ENCODE measurements around the gene SULT1A1.
"Not testable (repeated sequence)": the region's sequence is repeated elsewhere in the genome, so short reads cannot be mapped to it uniquely, and the experiment has no call there.

Gene SULT1A1

DNA sequence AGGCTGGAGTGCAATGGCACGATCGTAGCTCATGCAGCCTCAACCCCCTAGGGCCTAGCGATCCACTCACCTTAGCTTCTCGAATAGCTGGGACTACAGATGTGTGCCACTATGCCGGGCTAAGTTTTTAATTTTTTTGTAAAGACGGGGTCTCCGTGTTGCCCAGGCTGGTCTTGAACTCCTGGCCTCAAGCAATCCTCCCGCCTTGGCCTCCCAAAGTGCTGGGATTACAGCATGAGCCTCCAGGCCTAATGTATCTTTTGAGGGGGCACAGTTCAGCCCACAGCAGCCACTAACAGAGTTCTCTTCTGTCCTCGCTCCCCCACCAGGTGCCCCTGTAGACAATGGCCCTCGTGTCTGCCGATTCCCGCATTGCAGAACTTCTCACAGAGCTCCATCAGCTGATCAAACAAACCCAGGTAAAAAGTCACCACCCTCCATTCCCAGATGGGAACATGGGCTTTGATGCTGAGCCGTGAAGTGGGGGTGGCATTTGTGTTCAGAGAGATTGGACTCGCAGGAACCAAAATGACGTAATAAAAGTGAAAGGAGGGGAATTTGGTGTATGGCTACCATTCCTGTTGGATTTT is 29.0 kb downstream of the SULT1A1 start:
- no peaks in the 10 kb centered on the region for H3K9me3 Mint-ChIP-seq
- H3K4me1 Mint-ChIP-seq: peaks cover 10% of the 10 kb centered on the region
- H3K27ac Mint-ChIP-seq: no peak overlapping the region
- peaks cover 9% of the 10 kb centered on the region for H3K36me3 Mint-ChIP-seq
- H3K27me3 Mint-ChIP-seq: no peaks in the 10 kb centered on the region
- no peak overlapping the region for H3K4me3 Mint-ChIP-seq

GRCh38 chr16:28575446-28576109 is 34.3 kb downstream of the SULT1A1 start:
- no peaks in the 10 kb centered on the region for H3K27me3 Mint-ChIP-seq
- no peaks in the 10 kb centered on the region for H3K36me3 Mint-ChIP-seq
- H3K4me1 Mint-ChIP-seq: peaks cover 39% of the 10 kb centered on the region
- H3K27ac Mint-ChIP-seq: no peak overlapping the region
- H3K9me3 Mint-ChIP-seq: no peaks in the 10 kb centered on the region
- H3K4me3 Mint-ChIP-seq: no peak overlapping the region

DNA sequence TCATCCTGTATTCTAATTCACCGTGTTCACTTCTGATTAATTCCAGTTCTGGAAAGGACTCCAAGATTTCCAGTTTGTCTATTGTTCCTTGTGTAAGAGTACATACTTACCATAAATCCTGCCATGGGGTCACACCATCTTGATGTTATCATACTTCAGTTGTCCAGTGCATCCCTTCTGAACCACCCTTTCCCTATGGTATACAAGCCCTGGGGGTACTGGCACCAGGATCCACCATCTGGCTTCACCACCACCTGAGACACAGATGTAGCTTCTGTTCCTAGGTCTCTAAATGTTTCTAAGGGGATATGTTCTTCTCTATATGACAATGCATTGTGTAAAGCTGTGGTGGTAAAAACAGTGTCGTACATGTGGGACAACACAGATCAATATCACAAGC is 34.9 kb downstream of the SULT1A1 start:
- peaks cover 39% of the 10 kb centered on the region for H3K4me1 Mint-ChIP-seq
- H3K27ac Mint-ChIP-seq: no peak overlapping the region
- no peaks in the 10 kb centered on the region for H3K9me3 Mint-ChIP-seq
- H3K4me3 Mint-ChIP-seq: no peak overlapping the region
- H3K36me3 Mint-ChIP-seq: no peaks in the 10 kb centered on the region
- H3K27me3 Mint-ChIP-seq: no peaks in the 10 kb centered on the region

DNA sequence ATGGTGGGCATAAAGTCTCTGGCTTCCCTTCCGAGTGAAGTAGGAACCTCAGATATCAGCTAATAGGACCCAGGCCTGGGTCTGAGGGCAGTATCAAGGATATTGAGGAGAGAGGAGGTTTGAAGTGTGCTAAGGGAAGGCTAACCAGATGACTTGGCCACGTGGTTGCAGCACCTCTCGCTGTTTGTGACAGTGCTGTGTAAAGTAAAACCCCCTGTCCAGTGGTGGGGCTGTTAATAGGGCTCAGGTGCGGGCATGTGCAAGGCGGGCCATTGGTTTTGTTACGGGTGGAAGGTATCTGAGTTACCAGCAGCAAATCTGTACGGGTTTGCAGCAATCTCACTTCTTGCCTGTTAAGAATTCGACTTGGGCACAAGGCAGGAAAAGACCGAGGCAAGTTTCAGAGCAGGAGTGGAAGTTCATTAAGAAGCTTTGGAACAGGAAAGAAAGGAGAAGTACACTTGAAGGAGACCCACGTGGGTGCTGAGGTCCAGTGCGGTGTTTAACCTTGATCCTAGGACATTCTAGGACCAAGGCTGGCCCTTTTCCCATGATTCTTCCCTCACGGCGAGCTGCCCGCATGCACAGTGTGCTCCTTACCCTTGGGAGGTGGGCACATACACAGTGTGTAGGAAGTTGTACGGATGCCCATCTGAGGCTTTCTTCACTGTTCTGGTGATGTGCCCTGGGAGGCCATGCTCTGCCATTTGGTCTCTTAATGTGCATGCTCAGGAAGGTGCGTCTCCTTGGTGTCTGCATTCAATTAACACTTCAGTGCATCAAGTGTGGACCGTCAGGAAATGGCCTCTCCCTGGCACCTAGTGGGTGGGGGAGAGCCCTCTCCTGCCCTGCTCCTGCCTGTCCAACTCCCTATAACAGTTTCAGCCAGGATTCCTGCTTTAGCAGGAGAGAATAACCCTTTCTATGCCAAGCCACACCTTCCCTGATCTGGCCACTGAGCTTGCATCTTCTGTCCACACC is 35.8 kb downstream of the SULT1A1 start:
- Mint-ChIP-seq H3K27ac (peak overlapping the region; percentile 42), H3K27me3 (no peaks in the 10 kb centered on the region), H3K4me1 (peaks cover 39% of the 10 kb centered on the region), H3K4me3 (no peak overlapping the region), H3K9me3 (no peaks in the 10 kb centered on the region), H3K36me3 (no peaks in the 10 kb centered on the region)

DNA sequence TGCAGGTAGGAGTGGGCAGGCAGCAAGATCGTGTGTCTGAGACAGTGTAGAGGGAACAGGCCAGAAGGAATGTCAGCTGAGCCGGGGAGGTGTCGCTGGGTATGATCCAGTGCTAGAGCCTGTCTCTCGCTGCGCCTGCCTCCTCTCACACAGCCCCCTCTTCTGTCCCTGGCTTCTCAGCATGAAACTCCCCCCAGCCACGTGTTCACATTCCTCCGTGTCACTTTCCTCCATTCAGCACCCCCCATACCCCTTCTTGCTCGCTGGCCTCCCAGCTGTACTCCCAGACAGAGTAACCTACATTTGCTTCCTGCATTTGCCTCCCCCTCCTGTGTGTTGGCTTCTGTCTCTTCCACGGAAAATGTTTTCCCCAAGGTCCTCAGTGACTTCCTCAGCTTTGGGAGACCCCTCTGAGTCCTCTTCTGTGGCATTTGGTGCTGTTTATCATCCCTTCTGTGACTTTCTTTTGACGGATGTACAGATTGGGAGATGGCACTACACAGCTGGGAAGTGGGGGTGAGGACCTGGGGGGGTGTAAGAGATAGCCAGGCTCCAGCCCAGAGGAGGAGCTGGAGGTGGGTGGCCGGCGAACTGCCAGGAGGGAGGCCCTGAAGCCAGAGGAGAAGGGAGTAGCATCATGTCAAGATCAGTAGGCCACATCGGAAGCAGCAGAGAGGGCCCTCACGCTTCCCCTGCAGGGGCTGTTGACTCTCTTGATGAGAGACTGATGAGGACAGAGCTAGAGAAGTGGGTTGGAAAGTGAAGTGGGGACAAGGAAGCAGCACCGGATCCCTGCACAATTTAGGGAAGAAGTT is 36.9 kb downstream of the SULT1A1 start:
- peaks cover 34% of the 10 kb centered on the region for H3K4me1 Mint-ChIP-seq
- H3K36me3 Mint-ChIP-seq: peaks cover 2% of the 10 kb centered on the region
- H3K27ac Mint-ChIP-seq: peak overlapping the region; percentile 59
- no peaks in the 10 kb centered on the region for H3K9me3 Mint-ChIP-seq
- no peaks in the 10 kb centered on the region for H3K27me3 Mint-ChIP-seq
- H3K4me3 Mint-ChIP-seq: no peak overlapping the region

GRCh38 chr16:28569968-28570752 is 39.7 kb downstream of the SULT1A1 start:
- peaks cover 7% of the 10 kb centered on the region for H3K9me3 Mint-ChIP-seq

GRCh38 chr16:28569021-28569420 is 40.8 kb downstream of the SULT1A1 start:
- Mint-ChIP-seq H3K9me3 (peaks cover 7% of the 10 kb centered on the region), H3K27me3 (no peaks in the 10 kb centered on the region), H3K27ac (no peak overlapping the region), H3K36me3 (peaks cover 21% of the 10 kb centered on the region), H3K4me1 (peaks cover 35% of the 10 kb centered on the region), H3K4me3 (no peak overlapping the region)

More at GRCh38 chr16:28569968-28570752, 39.7 kb downstream of the SULT1A1 start:
- Mint-ChIP-seq H3K4me3 (no peak overlapping the region), H3K27ac (no peak overlapping the region), H3K4me1 (peaks cover 37% of the 10 kb centered on the region), H3K27me3 (no peaks in the 10 kb centered on the region), H3K36me3 (peaks cover 17% of the 10 kb centered on the region)

DNA sequence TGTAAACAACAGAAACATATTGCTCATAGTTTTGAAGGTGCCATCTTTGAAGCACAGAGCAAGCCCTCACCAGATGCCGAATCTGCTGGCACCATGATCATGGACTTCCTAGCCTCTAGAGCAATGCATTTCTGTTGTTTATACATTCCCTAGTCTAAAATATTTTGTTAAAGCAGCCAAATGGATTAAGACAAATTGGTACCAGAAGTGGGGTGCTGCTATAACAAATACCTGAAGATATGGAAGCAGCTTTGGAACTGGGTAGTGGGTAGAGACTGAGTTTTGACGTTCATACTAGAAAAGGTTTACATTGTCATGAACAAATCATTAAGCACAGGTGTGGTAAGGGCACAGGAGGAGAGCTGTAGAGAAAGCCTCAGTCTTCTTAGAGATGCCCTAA is 42.6 kb downstream of the SULT1A1 start:
- peaks cover 23% of the 10 kb centered on the region for H3K36me3 Mint-ChIP-seq
- no peaks in the 10 kb centered on the region for H3K27me3 Mint-ChIP-seq
- H3K27ac Mint-ChIP-seq: peak overlapping the region; percentile 92
- peaks cover 7% of the 10 kb centered on the region for H3K9me3 Mint-ChIP-seq
- H3K4me1 Mint-ChIP-seq: peaks cover 31% of the 10 kb centered on the region
- H3K4me3 Mint-ChIP-seq: no peak overlapping the region

DNA sequence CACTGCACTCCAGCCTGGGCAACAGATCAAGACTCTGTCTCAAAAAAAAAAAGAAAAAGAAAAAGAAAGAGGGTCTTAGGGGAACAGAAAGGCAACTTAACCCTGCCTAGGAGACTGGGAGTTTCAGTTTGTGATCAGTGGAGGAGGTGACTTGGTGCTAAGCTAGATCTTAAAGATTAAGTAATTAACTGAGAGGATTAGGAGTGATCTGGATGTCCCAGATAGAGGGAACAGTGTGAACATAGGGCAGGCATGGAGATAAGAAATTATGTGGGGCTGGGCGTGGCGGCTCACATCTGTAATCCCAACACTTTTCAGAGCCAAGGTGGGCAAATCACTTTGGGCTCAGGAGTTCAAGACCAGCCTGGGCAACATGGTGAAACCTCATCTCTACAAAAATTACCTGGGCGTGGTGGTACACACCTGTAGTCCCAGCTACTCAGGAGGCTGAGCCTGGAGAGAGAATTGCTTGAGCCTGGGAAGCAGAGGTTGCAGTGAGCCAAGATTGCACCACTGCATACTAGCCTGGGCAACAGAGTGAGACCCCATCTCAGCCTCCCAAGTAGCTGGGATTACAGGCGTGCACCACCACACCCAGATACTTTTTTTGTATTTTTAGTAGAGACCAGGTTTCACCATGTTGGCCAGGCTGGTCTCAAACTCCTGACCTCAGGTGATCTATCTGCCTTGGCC is 43.5 kb downstream of the SULT1A1 start:
- H3K27ac Mint-ChIP-seq, H3K9me3 Mint-ChIP-seq, H3K4me3 Mint-ChIP-seq, H3K27me3 Mint-ChIP-seq: not testable (repeated sequence)
- Mint-ChIP-seq H3K36me3 (peaks cover 23% of the 10 kb centered on the region), H3K4me1 (peaks cover 36% of the 10 kb centered on the region)

DNA sequence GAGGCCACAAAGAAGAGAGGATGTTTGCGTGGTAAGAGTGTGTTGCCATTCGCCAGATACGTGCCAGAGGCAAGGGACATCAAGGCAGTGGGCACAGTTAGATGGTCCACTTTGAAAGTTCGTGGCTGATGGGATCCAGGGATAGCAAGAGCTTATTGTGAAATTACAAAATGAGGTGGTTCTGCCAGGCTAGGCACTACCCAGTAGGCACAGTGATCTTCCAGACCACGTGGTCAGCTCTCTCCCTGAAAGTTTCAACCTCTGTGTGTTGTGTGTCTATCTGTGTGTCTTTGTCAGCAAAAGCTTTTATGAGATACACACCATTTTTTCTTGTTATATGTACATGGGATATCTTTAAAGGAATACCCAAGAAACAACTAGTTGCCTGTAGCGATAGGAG is 46.6 kb downstream of the SULT1A1 start:
- Mint-ChIP-seq H3K4me1 (peaks cover 48% of the 10 kb centered on the region), H3K9me3 (peaks cover 7% of the 10 kb centered on the region), H3K36me3 (peaks cover 24% of the 10 kb centered on the region), H3K27ac (no peak overlapping the region), H3K27me3 (no peaks in the 10 kb centered on the region), H3K4me3 (no peak overlapping the region)

- Mint-ChIP-seq H3K27me3 (no peaks in the 10 kb centered on the region), H3K9me3 (peaks cover under 1% of the 10 kb centered on the region), H3K36me3 (peaks cover 20% of the 10 kb centered on the region), H3K4me3 (no peak overlapping the region), H3K27ac (no peak overlapping the region), H3K4me1 (peaks cover 45% of the 10 kb centered on the region)
These were observed 47.6 kb downstream of the SULT1A1 start for GRCh38 chr16:28562199-28562598.

DNA sequence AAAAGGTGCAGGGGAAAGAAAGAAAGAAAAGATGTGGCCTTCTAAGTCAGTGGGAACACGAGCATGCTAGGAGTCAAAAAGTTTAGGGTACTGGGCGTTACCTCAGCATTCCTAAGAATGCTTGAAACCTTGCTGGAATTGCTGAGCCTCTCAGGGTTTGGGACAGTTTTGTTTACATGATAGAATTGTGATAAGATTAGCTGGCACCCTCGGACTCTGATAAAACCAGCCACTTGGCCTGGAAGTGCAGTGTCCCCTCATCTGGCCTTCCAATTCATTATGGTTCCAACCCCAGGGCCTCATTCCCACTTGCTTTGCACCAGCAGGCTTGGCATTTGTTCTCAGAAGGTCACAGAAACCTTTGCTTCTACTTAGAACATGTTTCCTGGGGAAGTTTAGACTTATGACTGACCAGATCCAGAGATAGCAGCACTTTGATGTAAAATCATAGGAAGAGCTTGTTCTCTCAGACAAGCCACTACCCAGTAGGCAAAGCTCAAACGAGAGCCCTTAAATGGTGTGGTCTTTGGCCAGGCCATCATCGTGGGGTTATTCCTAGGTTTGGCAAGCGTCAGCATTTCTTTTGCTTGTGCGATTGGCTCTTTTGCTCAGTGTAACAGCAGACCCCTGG is 48.2 kb downstream of the SULT1A1 start:
- Mint-ChIP-seq H3K36me3 (peaks cover 18% of the 10 kb centered on the region), H3K4me1 (peaks cover 49% of the 10 kb centered on the region), H3K9me3 (no peaks in the 10 kb centered on the region), H3K27me3 (no peaks in the 10 kb centered on the region), H3K27ac (no peak overlapping the region), H3K4me3 (no peak overlapping the region)

DNA sequence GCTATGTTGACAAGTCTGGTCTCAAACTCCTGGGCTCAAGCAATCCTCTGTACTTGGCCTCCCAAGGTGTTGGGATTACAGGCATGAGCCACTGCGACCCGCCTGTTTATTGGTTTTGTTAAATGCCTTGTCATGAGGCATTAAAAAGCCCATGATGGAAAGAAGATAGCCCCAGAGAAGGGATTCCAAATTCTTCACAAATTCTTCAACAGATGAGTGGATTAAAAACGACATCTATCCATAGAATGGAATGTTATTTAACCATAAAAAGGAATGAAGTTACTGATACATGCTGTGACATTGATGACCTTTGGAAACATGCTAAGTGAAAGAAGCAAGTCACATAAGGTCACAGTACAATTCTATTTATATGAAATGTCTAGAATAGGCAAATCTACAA is 51.4 kb downstream of the SULT1A1 start:
- peaks cover 64% of the 10 kb centered on the region for H3K4me1 Mint-ChIP-seq
- no peak overlapping the region for H3K27ac Mint-ChIP-seq
- H3K4me3 Mint-ChIP-seq: no peak overlapping the region
- H3K9me3 Mint-ChIP-seq: no peaks in the 10 kb centered on the region
- H3K27me3 Mint-ChIP-seq: no peaks in the 10 kb centered on the region
- H3K36me3 Mint-ChIP-seq: peaks cover 6% of the 10 kb centered on the region

DNA sequence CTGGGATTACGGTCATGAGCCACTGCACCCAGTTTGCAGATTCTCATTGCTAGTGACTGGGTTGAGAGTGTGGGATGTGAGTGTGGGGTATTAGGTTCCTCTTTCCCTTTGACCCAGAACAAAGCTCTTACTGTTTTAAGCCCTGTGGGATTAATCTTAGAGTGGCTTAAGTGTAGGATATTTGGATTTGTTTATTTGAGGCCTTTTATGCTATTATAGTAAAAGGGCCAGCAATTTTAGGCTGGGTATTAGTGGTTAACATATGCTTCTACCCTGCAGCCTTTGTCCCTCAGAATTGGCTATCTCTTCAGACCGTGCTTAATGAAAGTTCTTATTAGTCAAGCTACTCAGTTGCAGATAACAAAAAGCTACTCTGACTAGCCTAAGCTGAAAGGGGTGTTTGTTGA is 52.9 kb downstream of the SULT1A1 start:
- Mint-ChIP-seq H3K27me3 (no peaks in the 10 kb centered on the region), H3K9me3 (no peaks in the 10 kb centered on the region), H3K27ac (no peak overlapping the region), H3K4me1 (peaks cover 51% of the 10 kb centered on the region), H3K4me3 (peak overlapping the region; percentile 15), H3K36me3 (peaks cover 6% of the 10 kb centered on the region)
